Fibroblast of skin of left biceps (primary cell): ENCODE results near the gene DALRD3.

ENCODE experiments used
- DNase-seq, 2 experiments: peaks; one replicate each; pipeline ENCODE4 v3.0.0-alpha.2; 2013; ENCODE audit warnings: low read depth in 2 of 2

DALRD3 gene

DNA sequence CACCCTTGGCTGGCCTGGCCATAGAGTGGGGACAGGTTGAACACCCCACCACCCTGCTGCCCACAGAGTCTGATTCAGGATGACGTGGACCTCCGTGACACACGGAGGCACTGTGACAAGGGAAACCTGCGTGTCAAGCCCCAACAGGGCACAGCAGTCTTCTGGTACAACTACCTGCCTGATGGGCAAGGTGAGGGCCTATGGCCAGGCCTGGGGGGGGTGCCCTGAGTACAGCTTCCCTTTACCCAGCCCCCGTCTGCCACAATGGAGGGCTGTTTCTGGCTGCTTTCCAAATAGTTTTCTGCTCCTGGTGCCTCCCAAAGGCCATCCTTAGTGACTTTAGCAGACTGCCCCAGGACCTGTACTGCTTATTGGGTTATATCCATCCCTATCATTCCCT is 12.4 kb downstream of the DALRD3 start:
- no peak for DNase-seq

DNA sequence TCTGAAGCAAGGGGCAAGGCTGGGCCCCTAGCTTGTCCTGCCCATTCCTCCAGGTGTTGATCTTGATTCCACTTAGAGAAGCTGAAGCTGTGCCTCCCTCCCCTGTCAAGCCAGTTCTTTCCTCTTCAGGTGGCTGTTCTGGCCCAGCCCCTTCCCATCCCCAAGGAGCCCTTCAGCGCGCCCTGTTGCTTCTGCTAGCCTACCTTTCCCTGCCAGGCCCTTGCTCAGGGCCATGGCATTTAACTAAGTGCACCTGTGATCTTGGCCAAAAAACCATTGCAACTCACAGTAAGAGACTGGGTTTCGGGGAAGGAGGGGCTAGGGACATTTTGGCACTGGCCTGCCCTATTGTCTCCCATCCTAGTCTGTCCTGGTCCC is 13.1 kb downstream of the DALRD3 start:
- no peak for DNase-seq

DNA sequence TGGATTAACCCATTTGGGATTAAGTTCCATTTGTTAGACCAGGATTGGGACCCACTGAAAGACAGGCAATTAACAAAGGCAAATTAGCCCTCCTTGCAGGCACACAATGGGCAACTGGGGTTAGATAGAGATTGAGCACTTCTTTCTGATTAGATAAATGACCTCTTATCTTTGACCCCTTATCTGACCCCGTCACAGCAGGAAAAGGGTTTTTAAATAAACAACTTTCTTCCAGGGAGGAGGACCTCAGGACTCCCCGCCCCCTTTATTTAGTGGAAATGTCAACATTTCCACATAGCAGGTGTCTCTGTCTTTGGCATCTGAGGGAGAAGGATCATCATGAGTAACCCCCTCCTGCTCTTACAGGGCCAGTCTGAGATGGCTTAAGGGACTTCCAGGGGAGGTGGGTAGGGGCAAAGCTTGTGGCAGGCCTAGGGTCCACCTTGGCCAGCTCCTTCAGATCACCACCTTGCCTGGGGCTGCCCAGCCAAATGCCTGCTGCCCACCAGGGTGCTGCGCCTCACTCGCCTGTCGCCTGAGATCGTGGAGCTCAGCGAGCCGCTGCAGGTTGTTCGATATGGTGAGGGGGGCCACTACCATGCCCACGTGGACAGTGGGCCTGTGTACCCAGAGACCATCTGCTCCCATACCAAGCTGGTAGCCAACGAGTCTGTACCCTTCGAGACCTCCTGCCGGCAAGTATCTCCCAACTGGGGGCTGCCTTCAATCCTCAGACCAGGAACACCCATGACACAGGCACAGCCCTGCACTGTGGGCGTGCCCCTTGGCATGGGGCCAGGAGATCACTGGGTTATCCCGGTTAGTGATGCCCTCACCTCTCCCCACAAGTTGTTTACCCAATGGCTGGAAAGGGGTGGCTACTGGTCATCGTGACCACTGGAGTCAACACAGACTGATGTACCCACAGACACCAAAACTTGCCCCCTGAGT is 13.8 kb downstream of the DALRD3 start:
- DNase-seq: no peak

GRCh38 chr3:49001155-49001554 is 17.2 kb downstream of the DALRD3 start:
- DNase-seq: no peak

GRCh38 chr3:48999085-48999858 is 19.1 kb downstream of the DALRD3 start:
- no peak for DNase-seq

DNA sequence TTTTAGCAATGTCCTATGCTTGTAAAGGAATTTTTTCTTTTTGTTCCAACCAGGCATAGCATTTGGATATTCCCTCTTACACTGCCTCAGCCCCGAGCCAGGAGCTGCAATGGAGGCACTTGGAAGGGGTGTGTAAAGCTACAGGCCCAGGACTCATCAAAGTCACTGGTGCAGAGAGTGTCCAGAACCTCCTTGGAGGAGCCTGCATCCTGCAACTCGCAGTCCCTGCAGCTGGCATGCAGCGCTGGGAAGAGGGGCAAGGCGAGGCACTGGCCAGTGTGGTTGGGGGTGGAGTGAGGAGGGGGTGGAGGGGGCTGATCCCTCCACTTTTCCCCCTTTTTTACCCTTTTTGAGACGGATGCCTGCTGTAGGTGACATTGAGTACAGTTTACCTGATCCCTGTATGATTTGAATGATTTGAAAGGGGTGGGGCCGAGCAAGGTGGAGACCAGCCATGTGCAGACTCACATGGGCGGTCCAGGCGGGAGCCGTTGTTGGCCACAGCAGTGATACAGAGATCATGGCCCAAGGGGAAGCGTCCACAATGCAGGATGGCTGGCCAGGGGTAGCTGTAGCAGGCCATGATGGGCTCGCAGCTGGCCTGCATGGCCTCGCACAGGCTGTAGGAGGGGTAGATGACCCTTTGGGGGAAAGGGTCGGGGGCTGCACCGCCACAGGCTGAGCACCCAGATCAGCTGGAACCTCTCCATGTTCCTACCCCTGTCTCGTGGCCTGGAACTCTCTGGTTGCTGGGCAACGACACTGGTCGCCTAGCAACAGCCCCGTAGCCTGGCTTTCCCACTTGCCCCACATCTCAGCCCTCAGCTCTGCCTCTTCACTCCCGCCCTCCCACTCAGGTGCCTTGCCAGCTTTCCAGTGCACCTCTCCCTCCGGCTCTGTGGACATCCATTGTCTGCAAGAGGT is 20.4 kb downstream of the DALRD3 start:
- no peak for DNase-seq

GRCh38 chr3:48997102-48997635 is 21.2 kb downstream of the DALRD3 start:
- DNase-seq: no peak

- DNase-seq: no peak
Measured at GRCh38 chr3:48996640-48997039, 21.7 kb downstream of the DALRD3 start.

- DNase-seq: no peak
Measured at GRCh38 chr3:48993834-48994233, 24.5 kb downstream of the DALRD3 start.

- DNase-seq: no peak
Measured at GRCh38 chr3:48991851-48992545, 26.4 kb downstream of the DALRD3 start.

DNA sequence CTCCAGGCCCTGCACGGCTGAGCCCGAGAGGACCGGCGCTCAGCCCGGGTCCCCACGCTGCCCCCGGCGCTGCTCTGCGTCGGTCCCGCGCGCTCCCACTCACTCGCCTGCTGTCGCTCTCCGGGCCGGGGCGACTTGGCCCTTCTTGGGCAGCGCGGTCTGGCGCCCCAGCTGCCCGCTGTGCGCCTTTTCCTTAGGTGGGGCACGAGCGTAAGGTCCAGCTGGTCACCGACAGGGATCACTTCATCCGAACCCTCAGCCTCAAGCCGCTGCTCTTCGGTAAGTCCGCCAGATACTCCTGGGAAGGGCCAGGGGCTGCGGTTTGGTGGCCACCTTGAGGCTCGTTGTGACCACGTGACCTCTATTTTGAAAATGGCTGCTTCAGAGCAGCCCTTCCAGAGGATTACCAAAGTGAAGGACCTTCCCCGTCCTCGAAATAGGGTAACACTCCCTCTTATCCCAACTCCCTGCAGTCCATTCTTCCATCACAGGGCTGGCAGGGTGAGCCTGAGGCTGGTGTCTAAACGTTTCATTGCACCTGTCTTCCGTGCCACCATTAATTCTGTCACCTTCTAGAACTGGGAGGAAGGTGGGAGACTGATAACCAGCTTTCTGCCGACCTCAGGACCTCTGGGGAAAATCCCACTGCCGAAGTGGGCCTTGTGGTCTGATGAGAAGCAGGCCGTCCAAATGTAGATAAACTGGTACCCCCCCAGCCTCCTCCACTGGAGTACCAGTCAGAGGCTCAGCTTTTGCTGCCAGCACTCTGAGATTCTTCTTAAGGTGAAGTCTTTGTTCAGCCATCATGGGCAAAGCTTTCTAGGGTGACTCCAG is 27.5 kb downstream of the DALRD3 start:
- DNase-seq: no peak

- peak; percentile 79 to 84 for DNase-seq
Measured at GRCh38 chr3:48989796-48990635, 28.4 kb downstream of the DALRD3 start, which contains the start of gene P4HTM. Gene P4HTM (plus strand): TSS chr3:48990241. CDS start chr3:48990257, 16 bp downstream.

DNA sequence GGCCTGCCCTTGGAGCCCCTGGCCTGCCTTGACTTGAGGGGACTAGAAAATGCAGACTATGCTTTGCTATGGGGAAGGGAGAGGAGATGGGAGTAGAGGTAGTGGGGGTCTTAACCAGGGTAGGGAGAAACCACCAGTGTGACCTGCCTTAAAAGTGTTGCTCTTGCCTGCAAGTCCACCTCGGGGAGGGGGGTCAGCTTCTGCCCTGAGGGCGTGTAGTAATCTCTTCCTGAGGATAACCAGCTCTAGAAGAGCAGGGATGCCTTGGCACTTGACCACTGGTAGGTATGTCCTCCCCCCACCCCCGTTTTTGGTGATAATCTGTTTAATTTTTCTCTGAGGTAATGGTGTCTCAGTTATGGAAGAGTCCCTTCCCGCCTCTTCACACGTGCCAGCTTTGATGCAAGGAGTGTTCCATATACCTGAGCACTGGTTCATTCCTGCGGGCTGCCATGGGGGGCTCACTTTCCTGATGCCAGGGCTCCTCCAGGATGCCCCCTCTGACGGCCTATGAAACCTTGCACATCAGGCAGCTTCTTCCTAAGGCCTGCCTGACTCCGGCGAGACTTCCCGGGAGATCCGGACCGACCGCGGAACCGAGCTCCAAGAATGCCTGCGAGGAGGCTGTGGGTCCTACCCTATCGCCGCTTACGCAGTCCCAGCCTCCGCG is 29.1 kb downstream of the DALRD3 start:
- no peak for DNase-seq

DNA sequence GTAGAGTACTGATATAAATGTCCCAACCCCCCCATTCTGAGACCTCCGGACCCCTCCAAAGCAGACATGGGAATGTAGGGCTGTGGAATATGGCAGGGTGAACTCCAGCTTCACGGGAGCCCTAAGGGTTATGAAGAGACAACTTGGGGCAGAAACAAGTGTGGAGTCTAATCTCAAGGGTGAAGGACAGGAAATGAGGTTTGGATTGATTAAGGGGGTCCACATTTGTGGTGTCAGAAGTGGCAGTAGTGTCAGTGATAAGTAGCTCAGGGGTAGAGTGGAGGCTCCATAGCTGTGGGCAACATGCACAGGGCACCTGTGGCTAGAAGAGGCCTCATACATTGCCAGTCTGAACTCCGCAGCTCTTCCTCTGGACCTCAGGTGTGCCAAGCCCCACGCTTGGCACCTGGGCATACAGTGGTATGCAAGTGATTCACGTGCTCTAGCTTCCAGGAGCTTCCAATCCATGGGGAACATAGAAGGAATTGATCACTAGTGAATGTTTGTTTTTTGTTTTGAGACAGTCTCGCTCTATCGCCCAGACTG is 32.5 kb downstream of the DALRD3 start:
- DNase-seq: no peak

- DNase-seq: no peak
Measured at GRCh38 chr3:48984663-48985062, 33.7 kb downstream of the DALRD3 start.

GRCh38 chr3:48983096-48983495 is 35.3 kb downstream of the DALRD3 start:
- DNase-seq: no peak

DNA sequence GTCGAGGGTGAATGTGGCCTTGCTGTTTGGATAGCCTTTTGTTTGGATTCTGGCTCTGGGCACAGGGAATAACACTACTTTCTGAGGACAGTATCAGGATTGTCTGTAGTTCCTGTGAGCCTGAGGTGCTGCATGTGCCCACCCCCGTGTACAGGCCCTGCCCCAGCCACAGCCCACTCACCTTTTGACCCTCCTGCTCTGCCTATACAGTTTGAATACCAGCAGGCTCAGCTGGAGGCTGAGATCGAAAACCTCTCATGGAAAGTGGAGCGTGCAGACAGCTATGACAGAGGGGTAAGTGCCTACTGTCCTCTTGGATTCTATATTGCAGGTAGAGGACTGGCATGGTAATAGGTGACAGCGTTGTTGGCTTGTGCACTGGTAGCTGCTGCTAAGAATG is 35.7 kb downstream of the DALRD3 start:
- DNase-seq: no peak

GRCh38 chr3:48982016-48982415 is 36.4 kb downstream of the DALRD3 start:
- DNase-seq: no peak
